ENCODE results near the gene PIM1.

Gene PIM1

DNA sequence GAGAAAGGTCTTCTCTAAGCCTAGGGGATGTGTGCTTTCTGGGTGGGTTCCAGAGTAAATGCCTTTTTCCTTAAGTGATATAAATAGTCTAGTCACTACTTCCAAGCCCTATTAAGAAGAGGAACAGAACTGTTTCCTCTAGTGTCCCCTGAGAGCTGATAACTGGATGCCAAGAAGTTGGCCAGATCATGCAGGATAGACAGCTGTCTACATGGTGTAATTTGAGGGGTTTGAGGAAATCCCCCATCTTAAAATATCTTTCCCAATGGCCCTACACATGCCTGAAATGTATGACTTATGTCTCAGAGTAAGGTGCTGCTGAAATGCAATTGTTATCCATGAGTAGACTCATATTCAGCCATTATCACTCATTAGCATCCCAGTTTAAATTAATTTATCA, 20.2 kb upstream of the PIM1 start:
- H3K36me3 ChIP-seq (ENCODE audit: control insufficient read depth, insufficient read depth, low read length), result no peaks in the 10 kb centered on the region
- H3K4me3 ChIP-seq (ENCODE audit: insufficient read depth, low read depth, low read length, poor library complexity, severe bottlenecking), result no peak overlapping the region
- peaks cover under 1% of the 10 kb centered on the region for H3K4me1 ChIP-seq (ENCODE audit: control insufficient read depth, insufficient read depth, low read length, poor library complexity, severe bottlenecking)
- no peak for DNase-seq
- no peaks in the 10 kb centered on the region for H3K27me3 ChIP-seq (replicated peaks; ENCODE audit: control insufficient read depth, insufficient read depth, low read length, poor library complexity, severe bottlenecking)
- no peaks in the 10 kb centered on the region for H3K9me3 ChIP-seq (ENCODE audit: control insufficient read depth, low read length)
- no peak overlapping the region for H3K27ac ChIP-seq (ENCODE audit: insufficient read depth, low read length, poor library complexity, severe bottlenecking)

DNA sequence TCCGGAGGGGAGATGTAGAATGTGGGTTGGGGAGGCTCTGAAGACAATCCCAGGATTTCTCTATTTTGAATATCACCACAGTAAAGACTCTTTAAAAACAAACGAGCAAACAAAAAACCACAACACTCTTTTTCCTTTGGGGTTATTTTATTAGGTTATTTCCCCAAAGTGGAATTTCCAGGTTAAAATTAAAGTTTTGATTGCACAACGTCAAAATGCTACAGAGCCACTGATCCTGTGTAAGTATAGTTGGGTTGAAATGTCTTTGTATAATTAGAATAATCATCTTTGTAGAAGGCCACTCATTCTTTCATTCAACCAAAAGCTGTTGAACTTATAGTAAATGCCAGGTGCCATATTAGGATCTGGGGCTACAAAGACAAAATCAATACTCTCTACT, 19.6 kb upstream of the PIM1 start:
- no peak for DNase-seq
- Histone ChIP-seq H3K27me3 (replicated peaks; ENCODE audit: control insufficient read depth, insufficient read depth, low read length, poor library complexity, severe bottlenecking) (no peaks in the 10 kb centered on the region), H3K9me3 (ENCODE audit: control insufficient read depth, low read length) (no peaks in the 10 kb centered on the region), H3K27ac (ENCODE audit: insufficient read depth, low read length, poor library complexity, severe bottlenecking) (no peak overlapping the region), H3K36me3 (ENCODE audit: control insufficient read depth, insufficient read depth, low read length) (no peaks in the 10 kb centered on the region), H3K4me1 (ENCODE audit: control insufficient read depth, insufficient read depth, low read length, poor library complexity, severe bottlenecking) (peaks cover 6% of the 10 kb centered on the region), H3K4me3 (ENCODE audit: insufficient read depth, low read depth, low read length, poor library complexity, severe bottlenecking) (no peak overlapping the region)

DNA sequence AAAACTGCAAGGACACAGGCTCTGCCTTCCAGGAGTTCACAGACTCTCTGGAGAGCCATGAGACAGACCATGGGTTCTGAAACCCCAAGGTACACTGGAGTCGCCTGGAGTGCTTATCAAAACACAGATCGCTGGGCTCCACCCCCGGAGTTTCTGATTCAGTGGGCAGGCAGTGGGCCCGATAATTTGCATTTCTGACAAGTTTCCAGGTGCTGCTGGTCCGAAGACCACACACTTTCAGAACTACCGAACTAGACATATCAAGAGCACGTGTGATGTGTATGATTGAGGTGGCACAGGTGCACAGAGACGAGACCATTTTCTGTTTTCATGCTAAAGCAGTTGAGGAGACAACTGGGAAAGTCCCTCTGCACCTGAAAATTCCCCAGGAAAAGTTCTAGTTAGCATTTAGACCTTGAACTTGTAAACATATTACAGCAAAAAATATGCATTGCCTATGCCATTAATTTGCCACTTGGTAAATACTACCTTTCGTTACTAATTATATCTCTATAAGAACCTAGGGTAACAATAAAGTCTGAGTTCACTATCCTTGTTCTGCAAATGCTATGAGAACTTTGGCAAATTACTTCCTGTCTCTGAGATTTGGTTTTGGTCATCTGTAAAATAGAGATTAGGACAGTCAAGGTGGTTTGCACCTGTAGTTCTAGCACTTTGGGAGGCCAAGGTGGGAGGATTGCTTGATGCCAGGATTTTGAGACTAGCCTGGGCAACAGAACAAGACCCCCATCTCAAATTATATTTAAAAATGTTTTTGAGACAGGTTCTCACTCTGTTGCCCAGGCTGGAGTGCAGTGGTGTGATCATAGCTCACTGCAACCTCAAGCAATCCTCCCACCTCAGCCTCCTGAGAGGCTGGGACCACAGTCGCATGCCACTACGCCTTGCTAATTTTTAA, 14.3 kb upstream of the PIM1 start:
- H3K4me3 ChIP-seq (ENCODE audit: insufficient read depth, low read depth, low read length, poor library complexity, severe bottlenecking), result no peak overlapping the region
- DNase-seq, result peak in 1 of 3 donors; percentile 30
- no peaks in the 10 kb centered on the region for H3K27me3 ChIP-seq (replicated peaks; ENCODE audit: control insufficient read depth, insufficient read depth, low read length, poor library complexity, severe bottlenecking)
- peak overlapping the region; percentile 47 for H3K27ac ChIP-seq (ENCODE audit: insufficient read depth, low read length, poor library complexity, severe bottlenecking)
- no peaks in the 10 kb centered on the region for H3K9me3 ChIP-seq (ENCODE audit: control insufficient read depth, low read length)
- H3K36me3 ChIP-seq (ENCODE audit: control insufficient read depth, insufficient read depth, low read length), result no peaks in the 10 kb centered on the region
- H3K4me1 ChIP-seq (ENCODE audit: control insufficient read depth, insufficient read depth, low read length, poor library complexity, severe bottlenecking), result peaks cover 14% of the 10 kb centered on the region

DNA sequence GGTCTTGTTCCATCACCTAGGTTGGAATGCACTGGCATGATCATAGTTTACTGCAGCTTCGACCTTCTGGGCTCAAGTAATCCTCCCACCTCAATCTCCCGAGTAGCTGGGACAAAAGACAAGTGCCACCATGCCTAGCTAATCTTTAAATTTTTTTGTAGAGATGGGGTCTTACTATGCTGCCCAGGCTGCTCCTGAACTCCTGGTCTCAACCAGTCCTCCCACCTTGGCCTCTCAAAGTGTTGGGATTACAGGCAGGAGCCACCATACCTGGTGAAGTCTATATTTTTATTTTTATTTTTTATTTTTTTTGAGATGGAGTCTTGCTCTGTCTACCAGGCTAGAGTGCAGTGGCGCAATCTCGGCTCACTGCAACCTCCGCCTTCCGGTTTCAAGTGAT, 11.4 kb upstream of the PIM1 start:
- Histone ChIP-seq H3K4me3 (ENCODE audit: insufficient read depth, low read depth, low read length, poor library complexity, severe bottlenecking) (no peak overlapping the region), H3K36me3 (ENCODE audit: control insufficient read depth, insufficient read depth, low read length) (no peaks in the 10 kb centered on the region), H3K9me3 (ENCODE audit: control insufficient read depth, low read length) (no peaks in the 10 kb centered on the region), H3K27ac (ENCODE audit: insufficient read depth, low read length, poor library complexity, severe bottlenecking) (no peak overlapping the region), H3K27me3 (replicated peaks; ENCODE audit: control insufficient read depth, insufficient read depth, low read length, poor library complexity, severe bottlenecking) (no peaks in the 10 kb centered on the region), H3K4me1 (ENCODE audit: control insufficient read depth, insufficient read depth, low read length, poor library complexity, severe bottlenecking) (peaks cover 14% of the 10 kb centered on the region)
- DNase-seq, result no peak

DNA sequence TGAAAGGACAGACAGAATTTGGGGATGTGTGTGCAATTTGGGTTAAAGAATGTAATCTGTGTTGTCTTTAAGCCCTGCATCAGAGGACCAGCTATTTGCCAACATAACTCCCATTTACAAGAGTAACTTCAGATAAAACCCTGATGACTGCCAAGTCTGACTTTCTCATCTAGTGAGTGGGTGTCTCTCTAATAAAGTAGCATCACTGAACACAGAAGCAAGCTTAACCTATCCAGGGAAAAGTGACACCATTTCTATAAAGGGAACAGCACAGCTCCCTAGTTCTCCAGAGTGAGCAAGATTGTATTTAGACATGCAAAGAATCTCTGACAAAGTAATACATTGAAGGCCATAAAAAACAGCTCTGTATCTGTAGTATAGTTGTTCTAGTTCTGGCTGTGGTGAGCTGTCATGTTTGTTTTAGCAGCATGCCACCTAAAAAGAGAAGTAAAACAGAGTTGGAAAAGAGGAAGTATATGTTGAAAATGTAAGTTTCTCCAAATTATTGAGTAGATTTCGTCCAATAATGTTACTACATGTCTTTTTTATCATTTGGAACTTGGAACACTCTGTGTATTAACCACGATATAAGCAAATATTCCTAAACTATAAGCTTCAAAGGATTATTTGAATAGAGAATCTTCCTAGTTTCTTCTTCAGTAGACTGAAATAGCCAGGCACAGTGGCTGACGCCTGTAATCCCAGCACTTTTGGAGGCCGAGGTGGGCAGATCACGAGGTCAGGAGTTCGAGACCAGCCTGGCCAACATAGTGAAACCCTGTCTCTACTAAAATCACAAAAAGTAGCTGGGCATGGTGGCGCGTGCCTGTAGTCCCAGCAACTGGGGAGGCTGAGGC, 8.8 kb upstream of the PIM1 start:
- DNase-seq, result no peak
- Histone ChIP-seq H3K27me3 (replicated peaks; ENCODE audit: control insufficient read depth, insufficient read depth, low read length, poor library complexity, severe bottlenecking) (no peaks in the 10 kb centered on the region), H3K9me3 (ENCODE audit: control insufficient read depth, low read length) (no peaks in the 10 kb centered on the region), H3K4me1 (ENCODE audit: control insufficient read depth, insufficient read depth, low read length, poor library complexity, severe bottlenecking) (no peaks in the 10 kb centered on the region), H3K4me3 (ENCODE audit: insufficient read depth, low read depth, low read length, poor library complexity, severe bottlenecking) (no peak overlapping the region), H3K27ac (ENCODE audit: insufficient read depth, low read length, poor library complexity, severe bottlenecking) (no peak overlapping the region), H3K36me3 (ENCODE audit: control insufficient read depth, insufficient read depth, low read length) (no peaks in the 10 kb centered on the region)

DNA sequence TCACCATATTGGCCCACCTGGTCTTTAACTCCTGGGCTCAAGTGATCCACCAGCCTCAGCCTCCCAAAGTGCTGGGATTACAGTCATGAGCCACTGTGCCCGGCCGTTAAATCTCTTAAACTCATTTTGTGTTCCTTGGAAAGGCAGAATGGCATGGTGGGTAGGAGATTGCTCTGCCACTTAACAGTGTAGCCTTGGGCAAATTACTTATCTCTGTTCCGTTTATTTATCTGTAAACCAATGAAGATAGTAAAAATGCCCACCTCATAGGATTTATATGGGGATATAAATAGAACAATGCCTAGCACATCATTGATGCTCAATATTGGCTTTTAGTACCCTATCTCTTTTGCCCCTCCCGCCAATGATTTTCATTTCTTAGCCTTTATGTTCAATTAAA, 7.2 kb upstream of the PIM1 start:
- no peak for DNase-seq
- H3K4me1 ChIP-seq (ENCODE audit: control insufficient read depth, insufficient read depth, low read length, poor library complexity, severe bottlenecking), result no peaks in the 10 kb centered on the region
- H3K36me3 ChIP-seq (ENCODE audit: control insufficient read depth, insufficient read depth, low read length), result no peaks in the 10 kb centered on the region
- H3K27ac ChIP-seq (ENCODE audit: insufficient read depth, low read length, poor library complexity, severe bottlenecking), result no peak overlapping the region
- no peaks in the 10 kb centered on the region for H3K27me3 ChIP-seq (replicated peaks; ENCODE audit: control insufficient read depth, insufficient read depth, low read length, poor library complexity, severe bottlenecking)
- no peaks in the 10 kb centered on the region for H3K9me3 ChIP-seq (ENCODE audit: control insufficient read depth, low read length)
- H3K4me3 ChIP-seq (ENCODE audit: insufficient read depth, low read depth, low read length, poor library complexity, severe bottlenecking), result no peak overlapping the region

DNA sequence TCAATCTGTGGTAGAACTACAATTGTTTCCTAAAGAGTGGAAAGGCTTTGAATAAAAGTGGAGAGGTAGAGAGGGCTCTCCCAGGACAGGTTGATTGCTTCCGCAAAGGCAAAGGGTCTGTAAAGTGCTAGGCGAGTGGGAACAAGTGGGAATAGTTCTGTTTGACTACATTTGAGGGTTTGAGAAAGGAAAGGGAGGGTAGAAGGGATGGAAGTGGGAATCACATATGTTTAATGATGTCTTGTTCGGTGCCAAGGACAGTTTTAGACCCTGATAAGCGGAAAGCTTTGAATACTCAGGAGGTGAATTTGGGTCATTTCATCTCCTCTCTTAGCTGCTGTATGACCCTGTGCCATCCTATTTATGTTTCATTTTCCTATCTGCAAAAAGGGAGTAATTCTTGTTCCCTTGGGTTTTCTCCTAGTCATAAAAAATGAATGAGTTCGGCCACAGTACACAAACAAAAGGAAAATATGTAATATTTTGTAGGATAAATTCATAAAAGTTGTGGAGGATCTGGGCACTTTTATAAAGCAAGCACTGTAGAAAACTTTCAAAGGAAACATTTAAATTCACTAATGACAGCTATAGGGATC, 1.7 kb upstream of the PIM1 start:
- no peaks in the 10 kb centered on the region for H3K27me3 ChIP-seq (replicated peaks; ENCODE audit: control insufficient read depth, insufficient read depth, low read length, poor library complexity, severe bottlenecking)
- peaks cover 11% of the 10 kb centered on the region for H3K4me1 ChIP-seq (ENCODE audit: control insufficient read depth, insufficient read depth, low read length, poor library complexity, severe bottlenecking)
- no peak for DNase-seq
- H3K4me3 ChIP-seq (ENCODE audit: insufficient read depth, low read depth, low read length, poor library complexity, severe bottlenecking), result no peak overlapping the region
- H3K9me3 ChIP-seq (ENCODE audit: control insufficient read depth, low read length), result no peaks in the 10 kb centered on the region
- H3K27ac ChIP-seq (ENCODE audit: insufficient read depth, low read length, poor library complexity, severe bottlenecking), result peak overlapping the region; percentile 84
- H3K36me3 ChIP-seq (ENCODE audit: control insufficient read depth, insufficient read depth, low read length), result peaks cover 19% of the 10 kb centered on the region

DNA sequence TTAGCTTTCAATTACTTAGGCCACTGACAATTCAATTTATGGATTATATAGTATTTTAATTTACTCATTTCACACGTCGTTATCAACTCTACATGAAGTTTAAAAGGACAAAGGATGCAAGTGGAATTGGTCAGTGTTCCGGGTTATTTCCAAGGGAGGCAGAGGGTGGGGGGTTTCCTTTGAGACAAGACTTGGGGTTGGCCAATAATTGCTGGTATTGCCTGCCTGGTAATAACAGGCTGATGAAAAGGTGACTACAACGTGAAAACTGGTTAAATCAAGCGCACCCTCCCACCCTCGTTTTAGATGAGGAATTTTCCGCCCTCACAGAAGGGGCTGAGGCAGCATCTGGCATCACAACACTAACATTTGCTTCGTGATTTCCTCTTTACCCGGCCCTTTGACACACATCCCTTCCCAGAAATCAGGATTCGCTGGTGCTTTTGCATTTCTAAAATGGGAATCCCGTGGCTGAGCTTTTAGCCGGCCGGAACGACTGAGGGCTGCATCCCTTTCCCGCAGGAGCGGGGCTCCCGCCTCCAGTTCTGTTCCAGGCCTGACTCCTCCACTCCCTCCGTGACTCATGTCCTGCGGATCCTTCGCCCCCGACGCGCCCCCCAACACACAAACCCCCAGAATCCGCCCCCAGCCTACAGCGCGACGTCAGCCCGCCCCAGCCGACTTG, 999 bp upstream of the PIM1 start:
- H3K27ac ChIP-seq (ENCODE audit: insufficient read depth, low read length, poor library complexity, severe bottlenecking), result peak overlapping the region; percentile 84
- no peak for DNase-seq
- H3K4me1 ChIP-seq (ENCODE audit: control insufficient read depth, insufficient read depth, low read length, poor library complexity, severe bottlenecking), result peaks cover 17% of the 10 kb centered on the region
- no peaks in the 10 kb centered on the region for H3K9me3 ChIP-seq (ENCODE audit: control insufficient read depth, low read length)
- H3K4me3 ChIP-seq (ENCODE audit: insufficient read depth, low read depth, low read length, poor library complexity, severe bottlenecking), result peak overlapping the region; percentile 57
- H3K27me3 ChIP-seq (replicated peaks; ENCODE audit: control insufficient read depth, insufficient read depth, low read length, poor library complexity, severe bottlenecking), result no peaks in the 10 kb centered on the region
- H3K36me3 ChIP-seq (ENCODE audit: control insufficient read depth, insufficient read depth, low read length), result peaks cover 22% of the 10 kb centered on the region

DNA sequence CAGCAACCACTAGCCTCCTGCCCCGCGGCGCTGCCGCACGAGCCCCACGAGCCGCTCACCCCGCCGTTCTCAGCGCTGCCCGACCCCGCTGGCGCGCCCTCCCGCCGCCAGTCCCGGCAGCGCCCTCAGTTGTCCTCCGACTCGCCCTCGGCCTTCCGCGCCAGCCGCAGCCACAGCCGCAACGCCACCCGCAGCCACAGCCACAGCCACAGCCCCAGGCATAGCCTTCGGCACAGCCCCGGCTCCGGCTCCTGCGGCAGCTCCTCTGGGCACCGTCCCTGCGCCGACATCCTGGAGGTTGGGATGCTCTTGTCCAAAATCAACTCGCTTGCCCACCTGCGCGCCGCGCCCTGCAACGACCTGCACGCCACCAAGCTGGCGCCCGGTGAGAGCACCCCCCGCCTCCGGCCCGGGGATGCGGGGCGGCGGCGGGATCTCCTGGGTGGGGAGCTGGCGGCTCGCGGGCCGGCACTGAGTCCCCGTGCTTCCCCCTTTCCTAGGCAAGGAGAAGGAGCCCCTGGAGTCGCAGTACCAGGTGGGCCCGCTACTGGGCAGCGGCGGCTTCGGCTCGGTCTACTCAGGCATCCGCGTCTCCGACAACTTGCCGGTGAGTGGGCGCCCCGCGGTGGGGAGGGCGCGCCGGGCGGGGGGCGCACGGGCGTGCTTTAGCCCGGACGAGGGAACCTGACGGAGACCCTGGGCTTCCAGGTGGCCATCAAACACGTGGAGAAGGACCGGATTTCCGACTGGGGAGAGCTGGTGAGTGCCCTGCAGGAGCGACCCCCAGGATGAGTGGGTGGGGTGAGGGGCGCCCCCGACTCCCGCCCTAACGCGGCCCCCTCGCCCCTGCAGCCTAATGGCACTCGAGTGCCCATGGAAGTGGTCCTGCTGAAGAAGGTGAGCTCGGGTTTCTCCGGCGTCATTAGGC, 585 bp downstream of the PIM1 start:
- H3K27me3 ChIP-seq (replicated peaks; ENCODE audit: control insufficient read depth, insufficient read depth, low read length, poor library complexity, severe bottlenecking), result no peaks in the 10 kb centered on the region
- H3K4me3 ChIP-seq (ENCODE audit: insufficient read depth, low read depth, low read length, poor library complexity, severe bottlenecking), result peak overlapping the region; percentile 98
- H3K9me3 ChIP-seq (ENCODE audit: control insufficient read depth, low read length), result no peaks in the 10 kb centered on the region
- peaks cover 32% of the 10 kb centered on the region for H3K4me1 ChIP-seq (ENCODE audit: control insufficient read depth, insufficient read depth, low read length, poor library complexity, severe bottlenecking)
- peaks cover 33% of the 10 kb centered on the region for H3K36me3 ChIP-seq (ENCODE audit: control insufficient read depth, insufficient read depth, low read length)
- H3K27ac ChIP-seq (ENCODE audit: insufficient read depth, low read length, poor library complexity, severe bottlenecking), result peak overlapping the region; percentile 78
- DNase-seq, result peak in 1 of 3 donors; percentile 28

Data from effector memory CD4-positive, alpha-beta T cell (primary cell).